ENCODE results near the gene LAMA5.

Gene LAMA5

GRCh38 chr20:62368976-62369814 lies 2.1 kb upstream of the LAMA5 start:
- DNase-seq: no peak

GRCh38 chr20:62368392-62368975 lies 1.4 kb upstream of the LAMA5 start:
- DNase-seq: no peak

DNA sequence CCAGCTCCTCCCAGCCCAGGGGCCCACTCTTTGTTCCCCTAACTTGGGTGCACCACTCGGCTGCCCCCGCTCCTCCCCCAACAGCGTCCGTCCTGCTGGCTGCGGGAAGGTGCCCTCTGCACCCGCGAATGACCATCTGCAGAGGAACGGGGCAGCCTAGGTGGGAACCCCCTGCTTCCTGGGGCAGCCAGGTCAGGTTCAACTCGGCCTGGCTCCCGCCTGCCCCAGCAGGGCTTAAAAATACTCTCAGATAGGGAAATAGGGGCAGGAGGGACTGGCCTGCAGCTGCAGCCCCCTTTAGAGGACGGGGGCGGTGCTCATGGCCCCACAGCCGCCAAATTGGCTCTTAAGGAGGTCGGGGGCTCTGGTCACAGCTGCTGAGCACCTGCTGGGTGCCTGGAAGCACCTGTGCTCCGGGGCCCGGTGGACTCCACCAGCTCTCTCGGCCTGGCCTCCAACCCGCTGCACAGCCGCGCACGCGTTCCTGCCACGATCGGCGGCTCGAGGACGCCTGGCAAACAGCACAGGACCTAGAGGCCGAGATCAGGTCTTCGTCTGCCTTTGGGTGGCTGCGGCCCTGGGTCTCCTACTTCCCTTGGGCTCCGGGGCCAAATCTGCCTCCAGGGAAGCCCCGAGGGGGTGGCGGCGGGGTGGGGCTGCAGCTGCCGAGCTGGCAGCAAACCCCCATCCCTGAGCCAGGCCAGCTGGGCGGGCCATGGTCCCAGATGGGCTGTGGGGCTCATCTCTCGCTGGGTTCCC lies 700 bp upstream of the LAMA5 start:
- no peak for DNase-seq

GRCh38 chr20:62366370-62367135 lies 559 bp downstream of the LAMA5 start:
- no peak for DNase-seq

- DNase-seq: no peak
Measured at GRCh38 chr20:62365814-62366369, 1.2 kb downstream of the LAMA5 start.

- DNase-seq: no peak
Measured at GRCh38 chr20:62364911-62365736, 2.0 kb downstream of the LAMA5 start.

DNA sequence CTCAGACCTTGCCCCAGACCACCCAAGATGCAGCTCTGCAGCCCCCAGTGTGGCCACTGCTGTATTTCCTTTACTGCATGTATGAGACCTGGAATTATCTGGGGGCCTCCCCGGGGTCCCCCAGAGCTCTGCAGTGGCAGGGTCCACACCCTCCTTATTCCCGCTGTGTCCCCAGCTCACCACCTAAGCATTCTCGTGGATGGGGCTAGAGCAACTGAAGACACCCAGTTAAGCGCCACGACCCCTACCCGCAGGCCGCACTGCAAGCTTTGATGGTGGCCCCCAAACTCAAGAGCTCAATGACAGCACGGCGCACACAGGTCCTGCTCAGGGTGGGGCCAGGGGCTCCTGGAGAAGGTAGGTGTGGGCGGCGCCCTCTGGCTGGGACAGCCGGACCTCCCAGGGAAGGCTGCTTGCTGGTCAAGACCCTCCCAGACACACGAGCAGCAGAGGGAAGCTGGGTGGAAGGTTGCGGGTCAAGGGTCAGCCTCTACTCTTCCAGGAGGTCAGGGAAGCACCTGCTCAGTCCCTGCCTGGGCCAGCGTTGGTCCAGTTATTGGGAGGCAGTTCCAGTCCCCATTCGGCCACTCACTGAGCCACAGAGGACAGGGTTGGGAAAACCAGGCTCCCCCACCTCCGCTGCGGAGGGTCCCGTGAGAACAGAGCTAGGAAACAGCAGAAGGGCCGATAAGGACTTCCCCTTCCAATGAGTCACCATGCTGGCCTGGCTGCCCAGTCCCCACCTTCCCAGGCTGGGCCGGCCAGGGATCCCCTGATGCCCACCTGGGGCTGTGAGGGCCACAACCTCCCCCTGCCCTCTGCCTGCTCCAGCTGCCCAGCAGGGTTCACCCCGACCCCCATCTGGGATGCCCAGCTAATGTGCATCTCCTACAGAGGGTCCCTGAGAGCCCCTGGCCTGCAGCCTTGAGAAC lies 2.9 kb downstream of the LAMA5 start:
- no peak for DNase-seq

DNA sequence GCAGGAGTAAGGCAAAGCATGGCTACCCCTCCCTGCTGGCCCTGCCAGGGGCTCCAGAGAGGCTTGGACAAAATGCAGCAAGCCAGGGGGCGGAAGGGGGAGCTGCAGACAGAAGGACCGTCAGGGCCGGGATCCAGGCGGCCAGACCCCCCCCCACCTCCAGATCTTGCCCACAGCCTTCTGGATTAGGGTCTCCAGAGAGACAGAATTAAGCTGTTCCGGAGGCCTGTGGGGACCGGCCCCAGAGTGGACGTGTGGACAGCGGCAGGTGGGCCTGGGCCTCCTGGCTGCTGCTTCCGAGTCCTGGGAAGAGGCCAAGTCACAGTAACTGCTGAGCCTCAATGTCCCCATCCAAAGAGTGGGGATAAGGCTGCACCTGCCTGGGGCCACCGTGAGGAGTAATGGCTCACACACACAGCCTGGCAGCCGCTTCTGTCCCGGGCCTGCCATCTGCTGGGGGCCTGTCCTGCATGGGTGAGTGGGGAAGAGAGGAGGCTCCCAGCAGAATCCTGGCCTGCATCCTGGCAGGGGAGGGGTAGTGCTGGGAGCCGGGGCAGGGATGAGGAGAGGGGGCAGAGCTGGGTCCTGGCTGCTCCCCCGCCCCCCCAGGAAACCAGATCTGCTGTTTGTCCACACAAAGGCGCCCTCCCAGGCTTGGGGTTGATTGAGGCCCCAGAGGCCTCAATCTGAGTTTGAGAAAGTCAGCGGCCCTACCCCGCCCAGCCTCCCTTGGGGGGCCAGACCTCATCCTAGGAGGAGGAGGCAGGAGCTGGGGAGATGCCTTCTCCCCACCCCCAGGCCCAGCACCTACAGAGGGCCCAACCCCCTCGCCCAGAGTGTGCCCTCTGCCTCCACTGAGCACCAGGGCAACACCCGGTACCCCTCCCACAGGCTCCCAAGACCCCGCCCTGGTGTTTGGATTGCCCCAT lies 3.9 kb downstream of the LAMA5 start:
- DNase-seq: no peak

- no peak for DNase-seq
Measured at GRCh38 chr20:62362590-62362940, 4.5 kb downstream of the LAMA5 start.

DNA sequence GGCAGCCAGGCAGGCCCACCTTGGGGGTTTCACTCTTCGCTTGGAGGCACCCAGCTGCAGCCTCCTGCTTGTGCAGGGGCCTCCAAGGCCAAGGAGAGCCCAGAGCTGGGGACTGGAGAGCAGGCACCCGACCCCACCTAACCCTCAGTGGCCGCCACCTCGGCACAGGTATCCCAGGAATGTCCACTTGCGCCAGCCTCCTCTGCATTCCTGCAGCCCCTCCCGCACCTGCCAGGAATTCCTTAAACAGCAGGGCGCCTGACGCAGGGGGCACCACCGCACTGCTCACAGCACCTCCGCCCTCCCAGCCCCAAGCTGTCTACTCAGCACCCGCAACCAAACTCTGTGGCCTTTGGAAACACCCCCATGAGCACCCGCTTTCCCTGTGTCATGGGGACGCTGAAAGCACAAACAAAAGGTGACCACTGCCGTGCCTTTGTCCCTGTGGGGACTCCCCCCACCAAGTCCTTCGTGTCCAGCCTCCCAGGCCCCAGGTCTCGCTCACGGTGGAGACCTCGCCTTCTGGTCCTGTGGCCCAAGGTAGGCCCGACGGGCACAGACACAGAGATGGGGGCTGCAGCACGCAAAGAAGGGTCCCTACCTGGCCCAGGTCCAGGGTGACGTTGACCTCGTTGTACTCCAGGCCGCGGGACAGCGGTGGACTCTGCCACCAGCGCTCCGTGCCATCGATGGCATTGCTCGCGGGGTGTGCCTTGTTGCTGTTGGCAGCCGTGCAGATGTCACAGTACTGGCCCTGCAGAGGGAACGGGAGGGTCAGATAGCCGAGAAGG lies 5.1 kb downstream of the LAMA5 start:
- DNase-seq: no peak

DNA sequence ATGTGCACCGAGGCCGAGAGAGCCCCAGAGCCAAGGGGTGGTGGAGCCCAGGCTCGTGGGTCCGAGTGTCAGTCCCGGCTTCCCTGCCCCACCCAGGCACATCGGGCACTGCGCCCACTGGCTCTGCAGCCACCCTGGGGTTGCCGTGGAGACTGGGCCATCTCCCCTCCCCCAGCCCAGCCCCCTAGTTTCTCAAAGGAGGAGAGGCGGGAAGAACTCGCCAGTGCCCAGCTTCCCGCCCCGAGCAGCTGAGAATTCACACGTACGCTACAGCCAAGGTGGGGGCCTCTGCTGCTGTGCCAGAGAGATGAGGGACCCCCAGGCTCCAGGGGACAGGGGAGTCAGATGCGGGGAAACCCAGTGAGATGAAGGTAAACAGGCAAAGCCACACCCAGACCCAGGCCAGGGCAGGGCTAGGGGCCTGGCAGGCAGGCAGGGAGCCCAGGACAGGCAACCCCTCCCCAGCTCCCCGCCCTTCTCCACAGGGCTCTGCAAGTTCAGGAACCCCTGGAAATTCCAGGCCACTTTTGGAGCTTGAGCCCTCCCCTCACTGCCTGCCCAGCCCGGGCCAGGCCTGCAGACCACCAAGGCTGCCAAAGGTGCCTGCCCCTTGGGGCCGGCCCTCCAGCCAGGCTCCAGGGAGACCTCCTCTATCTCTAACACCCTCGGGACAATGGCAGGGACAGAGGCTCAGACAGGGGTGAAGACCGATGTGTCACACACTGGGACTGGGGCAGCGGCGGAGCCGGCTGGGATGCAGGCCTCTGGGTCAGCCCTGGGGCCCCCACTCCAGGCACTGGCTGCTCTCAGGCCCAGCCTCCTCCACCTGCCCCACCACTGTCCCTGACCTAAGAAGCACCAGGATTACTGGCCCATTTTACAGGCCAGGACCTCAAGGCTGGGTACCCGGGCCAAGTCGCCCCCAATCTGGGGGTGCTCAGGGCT lies 6.0 kb downstream of the LAMA5 start:
- DNase-seq: no peak

GRCh38 chr20:62359491-62360121 lies 7.5 kb downstream of the LAMA5 start:
- no peak for DNase-seq

DNA sequence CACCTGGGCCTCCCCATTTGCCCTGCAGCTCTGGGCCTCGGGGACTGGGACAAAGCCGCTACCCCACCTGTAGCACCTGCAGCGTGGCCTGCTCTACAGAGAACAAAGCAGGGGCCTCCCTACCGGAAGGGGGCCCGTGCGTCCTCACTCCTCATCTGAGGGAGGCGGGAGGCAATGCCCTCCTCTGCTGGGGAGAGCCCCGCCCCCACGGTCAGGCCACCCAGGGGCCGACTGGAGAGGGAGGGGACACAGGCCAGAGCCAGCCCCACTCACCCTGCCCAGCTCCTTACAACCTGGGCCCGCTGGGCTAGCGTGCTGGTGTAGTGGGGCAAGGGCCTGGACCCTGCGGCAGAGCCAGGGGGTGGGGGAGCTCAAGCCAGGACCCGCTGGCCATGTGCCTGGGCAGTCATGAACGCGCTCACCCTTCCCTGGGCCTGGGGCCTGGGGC lies 8.0 kb downstream of the LAMA5 start:
- no peak for DNase-seq

DNA sequence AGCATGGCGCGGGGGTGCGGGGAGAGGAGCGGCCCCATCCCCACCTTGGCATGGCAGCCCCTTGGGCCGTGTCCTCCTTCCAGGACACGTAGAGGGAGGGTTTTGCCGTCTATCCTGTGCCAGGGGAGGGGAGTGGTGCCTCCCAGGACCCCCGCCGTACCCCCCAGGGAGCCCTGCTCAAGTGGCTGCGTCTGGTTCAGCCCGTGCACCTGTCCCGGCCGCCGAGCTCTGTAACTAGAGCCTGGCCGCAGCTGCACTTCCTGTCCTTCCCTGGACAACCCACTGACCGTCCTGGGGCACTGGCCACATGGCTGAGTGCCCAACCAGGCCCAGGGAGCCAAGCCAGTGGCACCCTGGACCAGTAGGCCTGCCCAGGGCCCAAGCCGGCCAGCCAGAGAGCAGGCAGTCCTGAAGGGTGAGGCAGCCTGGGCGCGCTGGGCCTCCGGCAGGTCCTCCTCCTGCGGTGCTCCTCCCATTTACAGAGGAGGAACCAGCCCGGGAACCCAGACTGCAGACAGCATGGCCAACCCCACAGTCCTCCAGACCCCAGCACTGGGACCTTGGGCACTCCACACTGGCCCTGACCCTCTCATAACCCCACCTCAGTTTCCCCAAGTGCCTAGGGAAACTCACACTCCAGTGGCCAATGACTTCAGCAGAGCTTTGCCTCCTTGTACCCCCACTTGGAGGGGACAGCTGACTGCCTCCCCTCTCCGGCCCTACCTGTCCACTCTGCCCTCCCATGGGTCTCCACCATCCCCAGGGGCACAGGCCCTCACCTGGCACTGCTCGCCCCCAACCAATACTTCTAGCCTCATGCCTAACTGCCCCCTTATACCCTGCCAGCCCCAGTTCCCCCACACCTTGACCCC lies 8.7 kb downstream of the LAMA5 start:
- DNase-seq: no peak

DNA sequence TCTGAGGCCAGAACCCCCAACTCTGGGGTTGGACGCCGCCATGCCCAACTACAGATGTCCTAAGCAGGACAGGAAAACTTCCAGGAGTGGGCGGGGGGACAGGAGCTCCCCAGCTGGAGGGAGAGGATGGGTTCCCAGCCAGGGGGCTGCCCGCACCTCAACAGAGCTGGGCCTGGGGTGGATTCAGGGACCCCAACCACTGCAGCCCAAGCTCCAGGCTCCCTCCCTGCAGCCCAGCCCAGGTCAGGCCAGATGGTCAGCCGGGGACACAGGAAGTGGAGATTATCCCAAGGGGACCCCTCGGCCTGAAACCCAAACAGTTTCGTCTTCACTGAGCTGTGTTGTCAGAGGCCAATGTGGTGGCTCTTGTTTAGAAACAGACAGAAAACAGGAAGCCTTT lies 9.4 kb downstream of the LAMA5 start:
- DNase-seq: no peak

GRCh38 chr20:62357187-62357667 lies 9.9 kb downstream of the LAMA5 start:
- no peak for DNase-seq

Data from T-helper 9 cell (primary cell).